ENCODE data around the gene STH.

The STH gene

GRCh38 chr17:46025510-46026165, 26.6 kb downstream of the STH start:
- Histone ChIP-seq H3K4me2 (ENCODE audit: low read length) (no peak overlapping the region), H4K20me1 (ENCODE audit: insufficient read depth, low read length) (no peaks in the 10 kb centered on the region), H3K27ac (ENCODE audit: low read depth, low read length, poor library complexity, severe bottlenecking) (peak overlapping the region; percentile 70), H3K79me2 (ENCODE audit: insufficient read depth, low read length) (no peaks in the 10 kb centered on the region), H2AFZ (ENCODE audit: low read length) (no peak overlapping the region), H3K36me3 (ENCODE audit: insufficient read depth, low read length) (peaks cover 43% of the 10 kb centered on the region; the same call in 1 of the 2 replicates), H3K9me2 (ENCODE audit: low read depth, low read length) (no peaks in the 10 kb centered on the region), H3F3A (ENCODE audit: insufficient read depth, low read length) (no peaks in the 10 kb centered on the region), H3K4me1 (ENCODE audit: insufficient read depth, low read length, severe bottlenecking) (peaks cover 38% of the 10 kb centered on the region), H3K4me3 (ENCODE audit: low read depth, low read length, poor library complexity, severe bottlenecking) (no peak overlapping the region), H3K27me3 (ENCODE audit: insufficient read depth, low read length) (no peaks in the 10 kb centered on the region), H3K9me3 (ENCODE audit: low read length) (no peaks in the 10 kb centered on the region), H3K9ac (ENCODE audit: low read length) (no peak overlapping the region; the same call in 1 of the 2 replicates)
- TF ChIP-seq CTCF (IDR thresholded peaks at IDR 0.05; ENCODE audit: low read length) (no peak), EZH2 (IDR thresholded peaks at IDR 0.05; ENCODE audit: borderline replicate concordance, low read length) (no peak)

GRCh38 chr17:46026166-46027047, 27.4 kb downstream of the STH start:
- H2AFZ ChIP-seq (ENCODE audit: low read length) = no peak overlapping the region
- no peak for TF ChIP-seq EZH2 (IDR thresholded peaks at IDR 0.05; ENCODE audit: borderline replicate concordance, low read length)
- TF ChIP-seq CTCF (IDR thresholded peaks at IDR 0.05; ENCODE audit: low read length) = no peak
- H3K9me2 ChIP-seq (ENCODE audit: low read depth, low read length) = no peaks in the 10 kb centered on the region
- no peaks in the 10 kb centered on the region for H3K9me3 ChIP-seq (ENCODE audit: low read length)
- H3K4me3 ChIP-seq (ENCODE audit: low read depth, low read length, poor library complexity, severe bottlenecking) = no peak overlapping the region
- H3K27me3 ChIP-seq (ENCODE audit: insufficient read depth, low read length) = no peaks in the 10 kb centered on the region
- H3K27ac ChIP-seq (ENCODE audit: low read depth, low read length, poor library complexity, severe bottlenecking) = peak overlapping the region; percentile 70
- no peak overlapping the region for H3K4me2 ChIP-seq (ENCODE audit: low read length)
- H3K79me2 ChIP-seq (ENCODE audit: insufficient read depth, low read length) = no peaks in the 10 kb centered on the region
- no peak overlapping the region; the same call in 1 of the 2 replicates for H3K9ac ChIP-seq (ENCODE audit: low read length)
- no peaks in the 10 kb centered on the region for H4K20me1 ChIP-seq (ENCODE audit: insufficient read depth, low read length)
- H3K36me3 ChIP-seq (ENCODE audit: insufficient read depth, low read length) = peaks cover 49% of the 10 kb centered on the region
- H3K4me1 ChIP-seq (ENCODE audit: insufficient read depth, low read length, severe bottlenecking) = peaks cover 34% of the 10 kb centered on the region
- H3F3A ChIP-seq (ENCODE audit: insufficient read depth, low read length) = no peaks in the 10 kb centered on the region

- no peaks in the 10 kb centered on the region for H3K9me2 ChIP-seq (ENCODE audit: low read depth, low read length)
- no peaks in the 10 kb centered on the region for H3K27me3 ChIP-seq (ENCODE audit: insufficient read depth, low read length)
- no peaks in the 10 kb centered on the region for H3K79me2 ChIP-seq (ENCODE audit: insufficient read depth, low read length)
- no peaks in the 10 kb centered on the region for H3F3A ChIP-seq (ENCODE audit: insufficient read depth, low read length)
- no peak overlapping the region for H3K4me2 ChIP-seq (ENCODE audit: low read length)
- peaks cover 34% of the 10 kb centered on the region for H3K4me1 ChIP-seq (ENCODE audit: insufficient read depth, low read length, severe bottlenecking)
- peaks cover 58% of the 10 kb centered on the region for H3K36me3 ChIP-seq (ENCODE audit: insufficient read depth, low read length)
- no peak overlapping the region for H3K4me3 ChIP-seq (ENCODE audit: low read depth, low read length, poor library complexity, severe bottlenecking)
- no peak overlapping the region for H2AFZ ChIP-seq (ENCODE audit: low read length)
- TF ChIP-seq CTCF (IDR thresholded peaks at IDR 0.05; ENCODE audit: low read length) = no peak
- TF ChIP-seq EZH2 (IDR thresholded peaks at IDR 0.05; ENCODE audit: borderline replicate concordance, low read length) = no peak
- H3K9ac ChIP-seq (ENCODE audit: low read length) = no peak overlapping the region; the same call in 1 of the 2 replicates
- no peaks in the 10 kb centered on the region for H4K20me1 ChIP-seq (ENCODE audit: insufficient read depth, low read length)
- H3K27ac ChIP-seq (ENCODE audit: low read depth, low read length, poor library complexity, severe bottlenecking) = peak overlapping the region; percentile 70
- no peaks in the 10 kb centered on the region for H3K9me3 ChIP-seq (ENCODE audit: low read length)
Observed at GRCh38 chr17:46027048-46027975, 28.3 kb downstream of the STH start.

All from OCI-LY1 (cell line).